Measurements from ENCODE around the gene RGSL1.

RGSL1 gene

DNA sequence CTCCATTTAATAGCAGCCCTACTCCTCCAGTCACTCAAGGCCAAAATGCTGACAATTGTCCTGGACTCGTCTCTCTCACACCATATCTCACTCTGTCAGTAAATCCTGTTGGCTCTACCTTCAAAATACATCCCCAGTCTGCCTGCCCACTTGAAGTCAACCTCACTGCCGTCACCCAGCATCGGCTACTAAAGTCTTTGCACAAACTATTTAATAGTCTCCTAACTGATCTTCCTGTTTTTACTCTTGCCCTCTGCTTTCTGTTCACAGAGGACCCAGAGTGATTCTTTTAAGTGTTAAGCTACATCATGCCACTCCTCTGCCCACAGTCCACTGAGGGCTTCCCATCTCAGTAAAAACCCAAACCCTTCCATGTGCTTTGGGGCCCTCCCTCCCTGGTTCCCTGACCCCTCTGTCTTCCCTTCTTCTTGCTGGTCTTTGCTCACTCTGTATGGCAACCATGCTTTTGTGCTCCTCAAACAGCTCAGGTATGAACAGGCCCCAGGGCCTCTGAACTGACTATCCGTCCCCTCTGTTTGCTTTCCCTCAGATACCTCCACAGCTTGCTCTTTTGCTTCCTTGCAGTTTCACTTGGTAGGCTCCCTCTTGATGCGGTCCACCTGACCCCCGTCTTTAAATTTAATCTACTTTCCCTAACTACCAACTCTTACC is 120.1 kb downstream of the RGSL1 start:
- no peak overlapping the region for H3K27ac ChIP-seq (ENCODE audit: low read length)
- ATAC-seq (ENCODE audit: insufficient read depth, low read depth) (no peak), DNase-seq (no peak)
- H3K27me3 ChIP-seq (ENCODE audit: insufficient read depth, low read length, poor library complexity), result no peaks in the 10 kb centered on the region
- no peaks in the 10 kb centered on the region for H3K4me1 ChIP-seq (ENCODE audit: insufficient read depth, low read length)
- TF ChIP-seq EZH2 (IDR thresholded peaks at IDR 0.05; ENCODE audit: borderline replicate concordance, low read depth, low read length, severe bottlenecking), result no peak
- TF ChIP-seq, protein P1, sequence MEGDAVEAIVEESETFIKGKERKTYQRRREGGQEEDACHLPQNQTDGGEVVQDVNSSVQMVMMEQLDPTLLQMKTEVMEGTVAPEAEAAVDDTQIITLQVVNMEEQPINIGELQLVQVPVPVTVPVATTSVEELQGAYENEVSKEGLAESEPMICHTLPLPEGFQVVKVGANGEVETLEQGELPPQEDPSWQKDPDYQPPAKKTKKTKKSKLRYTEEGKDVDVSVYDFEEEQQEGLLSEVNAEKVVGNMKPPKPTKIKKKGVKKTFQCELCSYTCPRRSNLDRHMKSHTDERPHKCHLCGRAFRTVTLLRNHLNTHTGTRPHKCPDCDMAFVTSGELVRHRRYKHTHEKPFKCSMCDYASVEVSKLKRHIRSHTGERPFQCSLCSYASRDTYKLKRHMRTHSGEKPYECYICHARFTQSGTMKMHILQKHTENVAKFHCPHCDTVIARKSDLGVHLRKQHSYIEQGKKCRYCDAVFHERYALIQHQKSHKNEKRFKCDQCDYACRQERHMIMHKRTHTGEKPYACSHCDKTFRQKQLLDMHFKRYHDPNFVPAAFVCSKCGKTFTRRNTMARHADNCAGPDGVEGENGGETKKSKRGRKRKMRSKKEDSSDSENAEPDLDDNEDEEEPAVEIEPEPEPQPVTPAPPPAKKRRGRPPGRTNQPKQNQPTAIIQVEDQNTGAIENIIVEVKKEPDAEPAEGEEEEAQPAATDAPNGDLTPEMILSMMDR (IDR thresholded peaks at IDR 0.05; ENCODE audit: borderline replicate concordance, extremely low read depth, low read length, poor library complexity, severe bottlenecking), result no peak
- H3K36me3 ChIP-seq (ENCODE audit: insufficient read depth, low read length), result peaks cover 7% of the 10 kb centered on the region
- no peak overlapping the region for H3K9ac ChIP-seq (ENCODE audit: low read depth, low read length)
- H3K9me3 ChIP-seq (ENCODE audit: insufficient read depth, low read length, severe bottlenecking), result no peaks in the 10 kb centered on the region
- H3K4me3 ChIP-seq (ENCODE audit: low read depth in 1 of 2, low read length in 2 of 2), result no peak overlapping the region
- no peak overlapping the region for H2AFZ ChIP-seq (ENCODE audit: low read depth, low read length)
- H4K20me1 ChIP-seq (ENCODE audit: insufficient read depth, low read length), result no peaks in the 10 kb centered on the region
- H3K79me2 ChIP-seq (ENCODE audit: insufficient read depth, low read length), result no peaks in the 10 kb centered on the region
- H3K4me2 ChIP-seq (ENCODE audit: insufficient read depth, low read length), result no peak overlapping the region

DNA sequence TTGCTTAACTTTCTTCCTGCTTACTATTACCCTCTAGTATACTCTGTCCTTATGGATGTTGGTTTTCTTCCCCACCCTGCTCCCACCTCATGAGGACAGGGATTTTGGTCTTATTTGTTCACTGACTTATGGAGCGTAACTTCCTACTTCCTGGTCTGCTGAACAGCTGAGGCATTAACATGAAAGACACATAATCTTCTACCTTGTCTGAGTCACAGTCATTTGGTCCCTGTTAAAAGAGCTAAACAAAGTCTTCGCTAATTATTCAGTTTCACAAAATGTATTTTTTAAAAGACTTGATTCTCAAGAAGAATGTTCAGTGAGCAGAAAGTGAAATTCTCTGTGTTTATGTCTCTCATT is 120.6 kb downstream of the RGSL1 start:
- H3K27me3 ChIP-seq (ENCODE audit: insufficient read depth, low read length, poor library complexity), result no peaks in the 10 kb centered on the region
- H3K4me1 ChIP-seq (ENCODE audit: insufficient read depth, low read length), result no peaks in the 10 kb centered on the region
- no peak overlapping the region for H3K4me3 ChIP-seq (ENCODE audit: low read depth in 1 of 2, low read length in 2 of 2)
- no peaks in the 10 kb centered on the region for H3K79me2 ChIP-seq (ENCODE audit: insufficient read depth, low read length)
- H3K4me2 ChIP-seq (ENCODE audit: insufficient read depth, low read length), result no peak overlapping the region
- TF ChIP-seq, protein P1 (IDR thresholded peaks at IDR 0.05; ENCODE audit: borderline replicate concordance, extremely low read depth, low read length, poor library complexity, severe bottlenecking), result no peak
- TF ChIP-seq EZH2 (IDR thresholded peaks at IDR 0.05; ENCODE audit: borderline replicate concordance, low read depth, low read length, severe bottlenecking), result no peak
- H3K36me3 ChIP-seq (ENCODE audit: insufficient read depth, low read length), result peaks cover 12% of the 10 kb centered on the region
- DNase-seq, result no peak
- no peak overlapping the region for H3K9ac ChIP-seq (ENCODE audit: low read depth, low read length)
- no peaks in the 10 kb centered on the region for H3K9me3 ChIP-seq (ENCODE audit: insufficient read depth, low read length, severe bottlenecking)
- H3K27ac ChIP-seq (ENCODE audit: low read length), result no peak overlapping the region
- no peaks in the 10 kb centered on the region for H4K20me1 ChIP-seq (ENCODE audit: insufficient read depth, low read length)
- no peak for ATAC-seq (ENCODE audit: insufficient read depth, low read depth)
- H2AFZ ChIP-seq (ENCODE audit: low read depth, low read length), result no peak overlapping the region

DNA sequence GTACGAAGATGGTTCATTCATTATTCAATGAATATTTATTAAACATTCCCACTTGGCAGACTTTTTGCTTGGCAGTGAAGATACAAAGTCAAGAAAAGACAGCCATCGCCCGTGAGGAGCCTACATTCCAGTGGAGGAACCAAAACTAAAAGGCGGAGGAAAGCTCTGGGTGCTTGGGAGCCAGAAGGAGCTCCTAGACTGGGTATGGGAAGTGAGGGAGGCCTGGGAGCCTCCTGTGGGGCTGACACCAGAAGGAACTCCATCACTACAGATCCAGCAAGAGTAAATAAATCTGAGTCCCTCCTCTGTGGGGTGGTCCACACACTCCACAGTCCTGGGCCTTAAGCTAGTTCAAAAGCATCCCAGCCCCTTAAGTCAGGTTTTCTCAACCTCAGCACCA is 124.2 kb downstream of the RGSL1 start:
- TF ChIP-seq, protein P1 (IDR thresholded peaks at IDR 0.05; ENCODE audit: borderline replicate concordance, extremely low read depth, low read length, poor library complexity, severe bottlenecking), result no peak
- TF ChIP-seq EZH2 (IDR thresholded peaks at IDR 0.05; ENCODE audit: borderline replicate concordance, low read depth, low read length, severe bottlenecking), result no peak
- Histone ChIP-seq H3K36me3 (ENCODE audit: insufficient read depth, low read length) (peaks cover 19% of the 10 kb centered on the region), H3K27ac (ENCODE audit: low read length) (no peak overlapping the region), H3K9me3 (ENCODE audit: insufficient read depth, low read length, severe bottlenecking) (no peaks in the 10 kb centered on the region), H2AFZ (ENCODE audit: low read depth, low read length) (no peak overlapping the region), H3K27me3 (ENCODE audit: insufficient read depth, low read length, poor library complexity) (no peaks in the 10 kb centered on the region), H4K20me1 (ENCODE audit: insufficient read depth, low read length) (no peaks in the 10 kb centered on the region), H3K4me1 (ENCODE audit: insufficient read depth, low read length) (no peaks in the 10 kb centered on the region), H3K79me2 (ENCODE audit: insufficient read depth, low read length) (no peaks in the 10 kb centered on the region), H3K4me2 (ENCODE audit: insufficient read depth, low read length) (no peak overlapping the region), H3K4me3 (ENCODE audit: low read depth in 1 of 2, low read length in 2 of 2) (no peak overlapping the region), H3K9ac (ENCODE audit: low read depth, low read length) (no peak overlapping the region)
- ATAC-seq (ENCODE audit: insufficient read depth, low read depth) (no peak), DNase-seq (no peak)

Data from DND-41 (cell line).